SH-SY5Y (cell line): ENCODE measurements around the gene RASL10B.

Experiments used
- GATA2 ChIP-seq: IDR thresholded peaks from 2 replicates; pipeline ENCODE4 v1.6.1; 2011; ENCODE audit warnings: mild to moderate bottlenecking, low read depth, low read length
- GATA3 ChIP-seq: IDR thresholded peaks from 2 replicates; pipeline ENCODE4 v1.6.1; 2011; ENCODE audit warnings: low read depth, mild to moderate bottlenecking, low read length, moderate library complexity

GRCh38 chr17:35728551-35728950, 2.9 kb upstream of the RASL10B start:
- TF ChIP-seq GATA3 (no peak), GATA2 (no peak)
